ENCODE measurements around the gene PMM1. TPM values are rescaled to one million over a fixed set of nuclear protein-coding genes. Genes with fewer than 3 reads are reported as not detected.
A peak's percentile ranks its signal among the peaks of the same experiment; 100 is the strongest.

Gene PMM1
- total RNA-seq, 1 experiment from 2014 or later: 30.5 TPM

DNA sequence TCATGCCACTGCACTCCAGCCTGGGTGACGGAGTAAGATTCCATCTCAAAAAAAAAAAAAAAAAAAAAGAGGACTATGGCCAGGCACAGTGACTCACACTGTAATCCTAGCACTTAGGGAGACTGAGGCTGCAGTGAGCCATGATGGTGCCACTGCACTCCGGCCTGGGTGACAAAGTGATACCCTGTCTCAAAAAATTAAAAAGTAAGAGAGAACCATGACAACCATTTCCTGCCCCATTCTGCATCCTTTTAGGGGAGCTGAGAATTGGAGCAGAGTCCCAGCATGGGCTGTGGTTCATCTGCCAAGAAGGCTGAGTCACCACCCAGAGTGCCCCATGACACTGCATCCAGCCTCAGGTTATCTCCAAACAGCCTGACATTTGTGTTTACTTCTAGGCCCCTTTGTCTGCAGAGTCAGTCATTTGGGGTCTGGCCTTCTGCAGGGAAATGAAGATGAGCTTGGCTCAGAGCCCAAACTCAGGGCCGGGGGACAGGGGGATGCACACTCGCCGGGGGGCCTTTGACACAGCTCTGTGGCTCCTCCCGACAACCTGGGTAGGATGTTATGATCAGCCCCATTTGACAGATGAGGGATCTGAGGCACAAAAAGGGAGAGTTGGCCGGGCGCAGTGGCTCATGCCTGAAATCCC lies 24.1 kb downstream of the PMM1 start:
- H3K4me1 ChIP-seq (ENCODE audit: control insufficient read depth, insufficient read depth, low read length): peaks cover 49% of the 10 kb centered on the region

DNA sequence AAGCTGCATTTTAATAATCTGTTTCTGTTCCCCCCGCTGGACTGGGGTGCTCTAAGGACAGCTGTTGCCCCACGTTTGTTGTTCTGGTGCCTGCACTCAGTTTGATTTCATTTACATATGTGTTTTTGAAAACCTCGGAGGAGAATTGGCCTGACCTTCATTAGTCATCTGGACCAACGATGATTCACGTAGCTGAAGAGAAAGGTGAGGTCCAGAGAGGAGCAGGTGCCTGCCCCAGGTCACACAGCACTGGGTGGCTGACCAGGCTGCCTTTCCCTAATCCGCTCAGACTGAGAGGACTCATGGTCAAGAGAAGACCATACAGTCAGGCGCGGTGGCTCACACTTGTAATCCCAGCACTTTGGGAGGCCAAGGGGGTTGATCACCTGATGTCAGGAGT lies 25.1 kb downstream of the PMM1 start:
- no peak overlapping the region for H3K4me3 ChIP-seq (ENCODE audit: low read depth in 2 of 2, low read length in 2 of 2)
- ATAC-seq: no peak
- BruUV-seq (replicated peaks): no TSS peak
- POLR2A ChIA-PET: no interaction called here
- TF ChIP-seq TCF7L2 (IDR thresholded peaks at IDR 0.05; ENCODE audit: low read depth, low read length): no peak
- TF ChIP-seq, protein P1, sequence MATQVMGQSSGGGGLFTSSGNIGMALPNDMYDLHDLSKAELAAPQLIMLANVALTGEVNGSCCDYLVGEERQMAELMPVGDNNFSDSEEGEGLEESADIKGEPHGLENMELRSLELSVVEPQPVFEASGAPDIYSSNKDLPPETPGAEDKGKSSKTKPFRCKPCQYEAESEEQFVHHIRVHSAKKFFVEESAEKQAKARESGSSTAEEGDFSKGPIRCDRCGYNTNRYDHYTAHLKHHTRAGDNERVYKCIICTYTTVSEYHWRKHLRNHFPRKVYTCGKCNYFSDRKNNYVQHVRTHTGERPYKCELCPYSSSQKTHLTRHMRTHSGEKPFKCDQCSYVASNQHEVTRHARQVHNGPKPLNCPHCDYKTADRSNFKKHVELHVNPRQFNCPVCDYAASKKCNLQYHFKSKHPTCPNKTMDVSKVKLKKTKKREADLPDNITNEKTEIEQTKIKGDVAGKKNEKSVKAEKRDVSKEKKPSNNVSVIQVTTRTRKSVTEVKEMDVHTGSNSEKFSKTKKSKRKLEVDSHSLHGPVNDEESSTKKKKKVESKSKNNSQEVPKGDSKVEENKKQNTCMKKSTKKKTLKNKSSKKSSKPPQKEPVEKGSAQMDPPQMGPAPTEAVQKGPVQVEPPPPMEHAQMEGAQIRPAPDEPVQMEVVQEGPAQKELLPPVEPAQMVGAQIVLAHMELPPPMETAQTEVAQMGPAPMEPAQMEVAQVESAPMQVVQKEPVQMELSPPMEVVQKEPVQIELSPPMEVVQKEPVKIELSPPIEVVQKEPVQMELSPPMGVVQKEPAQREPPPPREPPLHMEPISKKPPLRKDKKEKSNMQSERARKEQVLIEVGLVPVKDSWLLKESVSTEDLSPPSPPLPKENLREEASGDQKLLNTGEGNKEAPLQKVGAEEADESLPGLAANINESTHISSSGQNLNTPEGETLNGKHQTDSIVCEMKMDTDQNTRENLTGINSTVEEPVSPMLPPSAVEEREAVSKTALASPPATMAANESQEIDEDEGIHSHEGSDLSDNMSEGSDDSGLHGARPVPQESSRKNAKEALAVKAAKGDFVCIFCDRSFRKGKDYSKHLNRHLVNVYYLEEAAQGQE (IDR thresholded peaks at IDR 0.05; ENCODE audit: insufficient read depth in 1 of 2, low read depth in 2 of 2, low read length in 1 of 2): no peak
- TF ChIP-seq POLR2AphosphoS5 (IDR thresholded peaks at IDR 0.05; ENCODE audit: low read depth, low read length): no peak
- TF ChIP-seq, protein P2, sequence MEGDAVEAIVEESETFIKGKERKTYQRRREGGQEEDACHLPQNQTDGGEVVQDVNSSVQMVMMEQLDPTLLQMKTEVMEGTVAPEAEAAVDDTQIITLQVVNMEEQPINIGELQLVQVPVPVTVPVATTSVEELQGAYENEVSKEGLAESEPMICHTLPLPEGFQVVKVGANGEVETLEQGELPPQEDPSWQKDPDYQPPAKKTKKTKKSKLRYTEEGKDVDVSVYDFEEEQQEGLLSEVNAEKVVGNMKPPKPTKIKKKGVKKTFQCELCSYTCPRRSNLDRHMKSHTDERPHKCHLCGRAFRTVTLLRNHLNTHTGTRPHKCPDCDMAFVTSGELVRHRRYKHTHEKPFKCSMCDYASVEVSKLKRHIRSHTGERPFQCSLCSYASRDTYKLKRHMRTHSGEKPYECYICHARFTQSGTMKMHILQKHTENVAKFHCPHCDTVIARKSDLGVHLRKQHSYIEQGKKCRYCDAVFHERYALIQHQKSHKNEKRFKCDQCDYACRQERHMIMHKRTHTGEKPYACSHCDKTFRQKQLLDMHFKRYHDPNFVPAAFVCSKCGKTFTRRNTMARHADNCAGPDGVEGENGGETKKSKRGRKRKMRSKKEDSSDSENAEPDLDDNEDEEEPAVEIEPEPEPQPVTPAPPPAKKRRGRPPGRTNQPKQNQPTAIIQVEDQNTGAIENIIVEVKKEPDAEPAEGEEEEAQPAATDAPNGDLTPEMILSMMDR (IDR thresholded peaks at IDR 0.05): no peak
- TF ChIP-seq SIN3A (IDR thresholded peaks at IDR 0.05; ENCODE audit: borderline replicate concordance, insufficient read depth, low read depth, low read length): no peak
- in situ Hi-C loops (cut with HindIII; ENCODE audit: low pct_unique_long_range_greater_than_20kb, low sequenced_read_pairs): no loop called here
- peaks cover 57% of the 10 kb centered on the region for H3K4me1 ChIP-seq (ENCODE audit: control insufficient read depth, insufficient read depth, low read length)
- CTCF ChIA-PET: no interaction called here
- DNase-seq (ENCODE audit: low read depth, low spot score): no peak
- intact Hi-C loops (cut with micrococcal nuclease; ENCODE audit: unreplicated experiment): no loop called here
- H3K36me3 ChIP-seq (ENCODE audit: control insufficient read depth, insufficient read depth, low read length): no peaks in the 10 kb centered on the region
- H3K27ac ChIP-seq (ENCODE audit: low read length): peak overlapping the region; percentile 65
- no peaks in the 10 kb centered on the region for H3K27me3 ChIP-seq (ENCODE audit: control insufficient read depth, insufficient read depth, low read length)
- H3K9me3 ChIP-seq (ENCODE audit: control insufficient read depth, insufficient read depth, low read depth, low read length): no peaks in the 10 kb centered on the region

More for the DNA sequence above, 24.1 kb downstream of the PMM1 start:
- in situ Hi-C loops (cut with HindIII; ENCODE audit: low pct_unique_long_range_greater_than_20kb, low sequenced_read_pairs) (no loop called here), intact Hi-C loops (cut with micrococcal nuclease; ENCODE audit: unreplicated experiment) (no loop called here)
- POLR2A ChIA-PET: no interaction called here
- Histone ChIP-seq H3K27ac (ENCODE audit: low read length) (0 out of 2 replicates have a peak overlapping the region, but pooled peaks have one; percentile 8), H3K4me3 (ENCODE audit: low read depth in 2 of 2, low read length in 2 of 2) (no peak overlapping the region), H3K9me3 (ENCODE audit: control insufficient read depth, insufficient read depth, low read depth, low read length) (no peaks in the 10 kb centered on the region), H3K36me3 (ENCODE audit: control insufficient read depth, insufficient read depth, low read length) (no peaks in the 10 kb centered on the region), H3K27me3 (ENCODE audit: control insufficient read depth, insufficient read depth, low read length) (no peaks in the 10 kb centered on the region)
- ATAC-seq: peak; percentile 81
- BruUV-seq (replicated peaks): no TSS peak
- CTCF ChIA-PET: no interaction called here
- no peak for DNase-seq (ENCODE audit: low read depth, low spot score)
- no peak for TF ChIP-seq POLR2AphosphoS5 (IDR thresholded peaks at IDR 0.05; ENCODE audit: low read depth, low read length)
- no peak for TF ChIP-seq TCF7L2 (IDR thresholded peaks at IDR 0.05; ENCODE audit: low read depth, low read length)
- TF ChIP-seq, protein P1 (IDR thresholded peaks at IDR 0.05; ENCODE audit: insufficient read depth in 1 of 2, low read depth in 2 of 2, low read length in 1 of 2): no peak
- no peak for TF ChIP-seq SIN3A (IDR thresholded peaks at IDR 0.05; ENCODE audit: borderline replicate concordance, insufficient read depth, low read depth, low read length)
